Measurements from ENCODE around the gene LRCH1. TPM values are rescaled to one million over a fixed set of nuclear protein-coding genes. Genes with fewer than 3 reads are reported as not detected.

The LRCH1 gene
- total and polyA plus RNA-seq, 10 of the 15 experiments (the other 5 are each of a cell fraction or from before 2014, with no cell fraction given) = 5.3 to 48.9 (median 14.4) TPM

DNA sequence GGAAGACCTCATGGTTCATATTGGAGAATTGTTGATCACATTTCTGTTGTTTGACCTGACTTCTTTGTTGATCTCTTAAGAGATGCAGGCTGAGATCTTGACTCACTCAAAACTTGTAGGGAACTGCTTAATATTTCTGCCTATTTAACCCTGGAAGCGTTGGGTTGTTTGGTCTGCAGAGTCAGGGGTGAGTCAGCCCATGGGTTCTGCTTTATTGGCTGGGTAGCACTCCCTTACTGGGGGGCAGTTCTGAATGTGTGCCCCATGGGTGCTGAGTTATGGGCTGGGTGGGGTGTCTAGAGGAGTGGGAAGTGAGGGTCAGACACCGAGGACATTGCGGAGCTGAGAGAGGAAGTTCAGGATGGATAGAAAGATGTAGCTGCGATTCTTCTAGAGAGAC lies 87.9 kb downstream of the LRCH1 start:
- peaks cover 20% of the 10 kb centered on the region for H3K4me1 ChIP-seq (ENCODE audit: control insufficient read depth, insufficient read depth, low read length)
- CTCF ChIA-PET = interaction anchor here (1.0 to 3.5 kb wide), 8 partner anchors 11 to 89 kb away, joined by 3 to 22 read pairs (median 5); no protein-coding TSS in a partner anchor
- POLR2A ChIA-PET = interaction anchor here (0.8 to 7.2 kb wide), 8 partner anchors 15 to 38 kb away, joined by 3 to 51 read pairs (median 4); no protein-coding TSS in a partner anchor
- FAIRE-seq (no peak), ATAC-seq (no peak), DNase-seq (ENCODE audit: low read depth, low spot score) (no peak)
- H3K27me3 ChIP-seq (replicated peaks in 1 of 2; ENCODE audit: control insufficient read depth in 2 of 2, insufficient read depth in 2 of 2, low read length in 1 of 2) = no peaks in the 10 kb centered on the region
- in situ Hi-C loops (cut with MboI) (no loop called here), intact Hi-C loops (cut with micrococcal nuclease; ENCODE audit: unreplicated experiment) (no loop called here)
- H3K4me3 ChIP-seq = no peak overlapping the region
- H3K79me2 ChIP-seq (ENCODE audit: control insufficient read depth, insufficient read depth, low read length) = peaks cover 91% of the 10 kb centered on the region
- peak overlapping the region; percentile 8; the same call in 1 of the 2 replicates for H3K27ac ChIP-seq (ENCODE audit: control insufficient read depth, insufficient read depth)
- H3K4me2 ChIP-seq (ENCODE audit: control insufficient read depth, insufficient read depth) = peak overlapping the region; percentile 58; the same call in 1 of the 2 replicates
- no peak overlapping the region for H3K9ac ChIP-seq (ENCODE audit: control insufficient read depth, insufficient read depth, low read length)
- BruUV-seq (replicated peaks) = no TSS peak
- 69% methylated on average over 4 of the region's 4 CpGs for WGBS (ENCODE audit: insufficient coverage, insufficient replicate concordance, low lambda C conversion rate, missing lambda C conversion rate)
- TF ChIP-seq, protein P1, sequence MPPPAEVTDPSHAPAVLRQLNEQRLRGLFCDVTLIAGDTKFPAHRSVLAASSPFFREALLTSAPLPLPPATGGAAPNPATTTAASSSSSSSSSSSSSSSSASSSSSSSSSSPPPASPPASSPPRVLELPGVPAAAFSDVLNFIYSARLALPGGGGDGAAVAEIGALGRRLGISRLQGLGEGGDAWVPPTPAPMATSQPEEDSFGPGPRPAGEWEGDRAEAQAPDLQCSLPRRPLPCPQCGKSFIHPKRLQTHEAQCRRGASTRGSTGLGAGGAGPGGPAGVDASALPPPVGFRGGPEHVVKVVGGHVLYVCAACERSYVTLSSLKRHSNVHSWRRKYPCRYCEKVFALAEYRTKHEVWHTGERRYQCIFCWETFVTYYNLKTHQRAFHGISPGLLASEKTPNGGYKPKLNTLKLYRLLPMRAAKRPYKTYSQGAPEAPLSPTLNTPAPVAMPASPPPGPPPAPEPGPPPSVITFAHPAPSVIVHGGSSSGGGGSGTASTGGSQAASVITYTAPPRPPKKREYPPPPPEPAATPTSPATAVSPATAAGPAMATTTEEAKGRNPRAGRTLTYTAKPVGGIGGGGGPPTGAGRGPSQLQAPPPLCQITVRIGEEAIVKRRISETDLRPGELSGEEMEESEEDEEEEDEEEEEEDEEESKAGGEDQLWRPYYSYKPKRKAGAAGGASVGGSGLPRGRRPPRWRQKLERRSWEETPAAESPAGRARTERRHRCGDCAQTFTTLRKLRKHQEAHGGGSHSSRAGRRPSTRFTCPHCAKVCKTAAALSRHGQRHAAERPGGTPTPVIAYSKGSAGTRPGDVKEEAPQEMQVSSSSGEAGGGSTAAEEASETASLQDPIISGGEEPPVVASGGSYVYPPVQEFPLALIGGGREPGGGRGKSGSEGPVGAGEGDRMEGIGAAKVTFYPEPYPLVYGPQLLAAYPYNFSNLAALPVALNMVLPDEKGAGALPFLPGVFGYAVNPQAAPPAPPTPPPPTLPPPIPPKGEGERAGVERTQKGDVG (CRISPR knock-in tag; IDR thresholded peaks at IDR 0.05) = no peak
- TF ChIP-seq SRF (IDR thresholded peaks at IDR 0.05; ENCODE audit: low read depth in 2 of 2, low read length in 2 of 2) (no peak), NBN (IDR thresholded peaks at IDR 0.05) (no peak), RB1 (IDR thresholded peaks at IDR 0.05; ENCODE audit: borderline replicate concordance) (no peak), ZBED1 (IDR thresholded peaks at IDR 0.05; ENCODE audit: borderline replicate concordance) (no peak), ESRRA (IDR thresholded peaks at IDR 0.05; ENCODE audit: low read length) (no peak), FOXK2 (IDR thresholded peaks at IDR 0.05) (no peak), IRF4 (IDR thresholded peaks at IDR 0.05; ENCODE audit: low read depth, low read length) (no peak)
- TF ChIP-seq, protein P2, sequence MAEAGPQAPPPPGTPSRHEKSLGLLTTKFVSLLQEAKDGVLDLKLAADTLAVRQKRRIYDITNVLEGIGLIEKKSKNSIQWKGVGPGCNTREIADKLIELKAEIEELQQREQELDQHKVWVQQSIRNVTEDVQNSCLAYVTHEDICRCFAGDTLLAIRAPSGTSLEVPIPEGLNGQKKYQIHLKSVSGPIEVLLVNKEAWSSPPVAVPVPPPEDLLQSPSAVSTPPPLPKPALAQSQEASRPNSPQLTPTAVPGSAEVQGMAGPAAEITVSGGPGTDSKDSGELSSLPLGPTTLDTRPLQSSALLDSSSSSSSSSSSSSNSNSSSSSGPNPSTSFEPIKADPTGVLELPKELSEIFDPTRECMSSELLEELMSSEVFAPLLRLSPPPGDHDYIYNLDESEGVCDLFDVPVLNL (IDR thresholded peaks at IDR 0.05; ENCODE audit: low read depth, low read length) = no peak
- TF ChIP-seq, protein P3, sequence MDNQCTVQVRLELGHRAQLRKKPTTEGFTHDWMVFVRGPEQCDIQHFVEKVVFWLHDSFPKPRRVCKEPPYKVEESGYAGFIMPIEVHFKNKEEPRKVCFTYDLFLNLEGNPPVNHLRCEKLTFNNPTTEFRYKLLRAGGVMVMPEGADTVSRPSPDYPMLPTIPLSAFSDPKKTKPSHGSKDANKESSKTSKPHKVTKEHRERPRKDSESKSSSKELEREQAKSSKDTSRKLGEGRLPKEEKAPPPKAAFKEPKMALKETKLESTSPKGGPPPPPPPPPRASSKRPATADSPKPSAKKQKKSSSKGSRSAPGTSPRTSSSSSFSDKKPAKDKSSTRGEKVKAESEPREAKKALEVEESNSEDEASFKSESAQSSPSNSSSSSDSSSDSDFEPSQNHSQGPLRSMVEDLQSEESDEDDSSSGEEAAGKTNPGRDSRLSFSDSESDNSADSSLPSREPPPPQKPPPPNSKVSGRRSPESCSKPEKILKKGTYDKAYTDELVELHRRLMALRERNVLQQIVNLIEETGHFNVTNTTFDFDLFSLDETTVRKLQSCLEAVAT (IDR thresholded peaks at IDR 0.05) = no peak
- H3K9me3 ChIP-seq (replicated peaks; ENCODE audit: control insufficient read depth, insufficient read depth, low read length) = no peaks in the 10 kb centered on the region
- no peaks in the 10 kb centered on the region for H3K36me3 ChIP-seq (ENCODE audit: control insufficient read depth in 2 of 2, insufficient read depth in 2 of 2, low read length in 1 of 2)
- RAD21 ChIA-PET (ENCODE audit: unreplicated experiment) = interaction anchor here (0.8 to 3.6 kb wide), 15 partner anchors 10 to 85 kb away, joined by 3 to 19 read pairs (median 8); no protein-coding TSS in a partner anchor
- peaks cover 3% of the 10 kb centered on the region; the same call in 1 of the 2 replicates for H4K20me1 ChIP-seq (ENCODE audit: control insufficient read depth, insufficient read depth)
- SMC1A ChIA-PET (ENCODE audit: uncharacterized antibody, unreplicated experiment) = interaction anchor here (1.2 to 23.6 kb wide), 17 partner anchors 10 to 85 kb away, joined by 3 to 456 read pairs (median 10); no protein-coding TSS in a partner anchor
- H2AFZ ChIP-seq (ENCODE audit: control insufficient read depth, low read depth, low read length) = no peak overlapping the region

Data from GM12878 (cell line).